NAMALWA (cell line): ENCODE measurements around the gene IL1RL1.

Experiments
- DNase-seq: peaks from one replicate; pipeline ENCODE4 v3.0.0-alpha.2; 2015; ENCODE audit warnings: low spot score

IL1RL1 gene

GRCh38 chr2:102369866-102370265, 58.5 kb downstream of the IL1RL1 start:
- DNase-seq = no peak

DNA sequence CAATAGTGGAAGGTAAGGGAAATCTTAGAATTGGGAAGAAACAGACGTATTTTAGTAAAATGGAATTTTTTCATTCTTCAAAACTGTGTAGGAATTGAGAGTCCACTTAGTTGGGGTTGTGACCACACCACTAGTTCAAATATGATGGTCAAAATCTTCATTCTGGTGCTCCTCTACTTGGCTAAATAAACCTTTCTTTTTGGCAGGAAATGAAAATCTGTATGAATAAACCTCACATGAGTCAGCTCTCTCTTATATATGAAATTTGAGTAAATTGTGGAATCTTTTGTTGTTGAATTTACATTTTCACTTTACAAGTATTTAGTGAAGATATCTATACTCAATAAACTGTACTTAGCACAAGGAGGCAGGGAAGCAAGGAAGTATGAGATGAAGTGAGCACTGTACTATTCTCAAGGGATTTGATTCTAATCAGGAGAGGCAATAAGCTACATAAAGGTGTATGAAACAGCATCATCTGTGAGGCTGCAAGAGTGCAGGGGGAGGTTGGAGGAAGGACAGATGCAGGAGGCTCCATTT, 64.8 kb downstream of the IL1RL1 start:
- no peak for DNase-seq

DNA sequence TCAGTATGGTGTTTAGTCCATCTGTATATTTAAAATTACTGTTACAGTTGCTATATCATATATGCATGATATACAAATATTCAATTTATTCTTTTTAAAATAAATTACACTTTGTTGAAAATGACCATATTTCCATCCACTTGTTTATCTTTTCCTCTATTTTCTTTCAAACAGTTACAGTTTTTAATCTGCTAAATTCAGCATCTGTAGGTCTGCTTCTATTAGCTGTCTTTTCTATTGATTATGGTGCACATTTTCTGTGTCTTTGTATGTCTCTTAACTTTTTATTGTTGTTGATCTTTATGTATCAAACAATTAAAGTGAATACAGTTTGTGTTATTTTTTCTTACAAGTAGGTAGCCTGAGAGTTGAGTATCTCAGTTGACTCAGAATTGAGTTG, 72.4 kb downstream of the IL1RL1 start:
- no peak for DNase-seq

GRCh38 chr2:102385522-102385921, 74.2 kb downstream of the IL1RL1 start:
- no peak for DNase-seq

GRCh38 chr2:102386004-102386403, 74.6 kb downstream of the IL1RL1 start:
- DNase-seq = no peak

GRCh38 chr2:102386867-102387541, 75.6 kb downstream of the IL1RL1 start:
- DNase-seq = no peak

DNA sequence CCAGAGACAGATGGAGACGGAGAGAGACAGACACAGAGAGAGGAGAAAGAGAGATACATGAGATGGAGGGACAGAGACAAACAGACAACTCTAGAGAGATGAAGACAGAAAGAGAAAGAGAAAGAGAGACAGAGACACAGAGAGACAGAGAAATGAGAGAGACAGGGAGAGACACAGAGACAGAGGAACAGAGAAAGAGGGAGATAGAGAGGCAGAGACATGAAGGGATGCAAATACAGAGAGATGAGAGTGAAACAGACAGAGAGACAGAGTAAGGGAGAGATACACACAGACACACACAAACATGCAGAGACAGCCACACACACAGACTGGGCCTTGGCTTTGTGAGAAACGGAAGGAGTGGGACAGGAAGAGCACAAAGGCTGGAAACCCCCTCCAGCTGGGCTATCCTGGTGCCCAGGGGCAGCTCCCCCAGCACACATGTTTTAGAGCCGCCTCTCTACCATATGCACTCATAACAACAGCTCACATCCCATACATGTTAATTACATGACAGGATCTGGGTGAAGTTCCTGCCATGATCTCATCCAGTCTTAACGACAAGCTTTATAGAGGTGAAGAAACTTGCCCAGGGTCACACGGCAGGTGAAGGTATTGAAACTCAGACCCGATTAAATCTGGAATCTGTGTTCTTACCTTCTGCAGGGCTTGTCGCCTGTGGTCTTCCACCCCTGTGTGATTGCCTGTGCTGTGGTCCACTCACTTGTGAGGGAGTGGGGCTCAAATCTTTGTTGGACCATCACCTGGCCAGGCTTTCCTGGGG, 76.6 kb downstream of the IL1RL1 start:
- no peak for DNase-seq

DNA sequence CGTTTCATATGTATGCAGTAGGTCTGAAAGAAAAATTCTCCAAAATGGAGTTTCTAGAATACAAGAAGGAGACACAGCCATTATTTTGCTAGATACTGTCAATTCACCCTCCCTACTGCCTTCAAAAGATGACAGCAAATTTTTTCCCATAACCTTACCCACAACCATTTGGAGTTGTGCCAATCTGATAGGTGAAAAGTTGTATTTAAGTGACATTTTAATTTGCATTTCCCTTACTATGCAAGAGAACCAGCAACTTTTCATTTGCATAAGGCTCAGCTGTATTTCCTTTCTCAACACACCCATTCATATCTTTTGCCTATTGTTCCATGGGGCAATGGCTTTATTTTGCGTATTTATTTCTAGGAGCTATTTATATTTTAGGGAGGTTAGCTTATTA, 80.2 kb downstream of the IL1RL1 start:
- DNase-seq = no peak

- DNase-seq = no peak
These were observed 80.7 kb downstream of the IL1RL1 start for GRCh38 chr2:102392096-102392495.

DNA sequence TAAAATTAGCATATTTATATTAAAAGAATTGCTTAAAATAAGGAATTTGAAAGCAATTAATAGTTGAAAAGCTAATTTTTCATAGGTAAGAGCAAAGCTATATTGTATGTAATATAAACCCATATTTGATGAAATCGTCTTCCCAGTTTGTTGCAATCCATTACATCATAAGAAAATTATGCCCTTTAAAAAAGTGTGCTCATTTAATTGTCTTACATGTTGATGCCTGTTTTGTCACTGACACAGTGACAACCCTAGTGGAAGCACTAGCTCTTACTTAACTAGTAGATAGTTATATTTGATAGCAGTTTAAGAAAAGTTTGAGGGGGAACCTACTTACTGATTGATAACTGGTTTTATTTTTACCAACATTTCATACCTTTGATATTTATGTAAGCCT, 81.6 kb downstream of the IL1RL1 start:
- no peak for DNase-seq

- no peak for DNase-seq
These were observed 84.6 kb downstream of the IL1RL1 start for GRCh38 chr2:102396012-102396411.

DNA sequence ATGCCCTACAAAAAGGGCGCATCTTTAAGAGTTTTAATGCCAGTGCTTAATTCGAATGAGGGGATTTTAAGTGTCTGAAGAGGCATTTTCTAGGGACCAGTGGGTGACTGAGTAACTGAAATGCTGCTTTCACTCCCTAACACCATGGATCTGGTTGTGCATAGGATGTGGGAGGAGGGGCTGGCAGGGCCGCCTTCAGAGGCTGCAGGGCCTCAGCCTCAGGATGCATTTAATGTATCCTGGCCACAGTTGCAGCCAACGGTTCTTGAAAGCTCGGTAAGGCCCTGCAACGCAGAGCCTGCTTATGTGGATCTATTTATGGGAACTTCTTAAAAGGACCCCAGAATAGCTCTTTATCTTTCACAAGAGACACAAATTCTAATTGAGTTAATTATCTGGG, 85.8 kb downstream of the IL1RL1 start:
- no peak for DNase-seq

- no peak for DNase-seq
These were observed 88.3 kb downstream of the IL1RL1 start for GRCh38 chr2:102399499-102400141.

DNA sequence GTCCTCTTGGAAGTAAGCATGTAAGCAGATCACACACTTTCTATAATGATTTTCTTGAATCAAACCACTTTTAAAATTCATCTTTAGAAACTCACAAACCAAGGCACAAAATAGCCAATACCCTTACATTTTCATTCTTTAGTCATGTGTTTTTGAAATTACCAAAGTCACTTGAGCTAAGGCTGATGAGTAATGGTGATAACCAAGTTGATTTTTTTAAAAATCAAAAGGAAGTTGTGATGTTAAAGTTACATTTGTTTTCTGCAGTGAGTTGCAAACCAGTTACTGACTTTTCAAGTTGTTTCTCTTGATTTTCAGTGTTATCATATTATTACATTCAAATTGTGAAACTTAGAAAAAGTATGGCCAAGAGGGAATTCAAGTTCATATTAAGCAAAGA, 90.1 kb downstream of the IL1RL1 start:
- no peak for DNase-seq
